ENCODE results near the gene PNLIPRP3. TPM values are rescaled to one million over a fixed set of nuclear protein-coding genes. Genes with fewer than 3 reads are reported as not detected.

PNLIPRP3 gene
- total RNA-seq, 2 experiments from 2014 or later: not detected

DNA sequence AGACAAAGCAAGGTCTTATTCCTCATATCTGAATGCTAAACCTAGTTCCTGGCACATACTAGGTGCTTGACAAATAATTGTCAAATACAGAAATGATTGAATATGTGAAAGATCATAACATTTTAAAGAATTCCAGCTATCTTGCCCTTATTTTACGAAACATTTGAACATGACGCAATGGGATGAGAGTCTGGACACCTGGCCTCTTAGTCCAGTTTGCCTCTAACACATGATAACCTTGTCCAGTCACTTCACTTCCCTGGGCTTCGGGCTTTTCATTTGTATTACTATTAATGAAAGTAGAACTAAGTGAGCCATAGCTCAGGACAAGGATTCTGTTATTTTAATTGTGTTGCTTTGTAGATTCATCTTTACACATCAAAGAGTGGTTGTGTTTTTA is 32.6 kb downstream of the PNLIPRP3 start:
- Mint-ChIP-seq H3K4me3 (no peak overlapping the region), H3K27ac (no peak overlapping the region), H3K4me1 (ENCODE audit: low read depth) (no peaks in the 10 kb centered on the region), H3K9me3 (no peaks in the 10 kb centered on the region), H3K27me3 (no peaks in the 10 kb centered on the region), H3K36me3 (no peaks in the 10 kb centered on the region)
- DNase-seq: no peak
- intact Hi-C loops (cut with micrococcal nuclease): no loop called here
- ChIA-PET POLR2A (no interaction called here), CTCF (interaction anchor here (0.6 kb wide), 1 partner anchor 769 kb away, joined by 3 read pairs; no protein-coding TSS in a partner anchor)

DNA sequence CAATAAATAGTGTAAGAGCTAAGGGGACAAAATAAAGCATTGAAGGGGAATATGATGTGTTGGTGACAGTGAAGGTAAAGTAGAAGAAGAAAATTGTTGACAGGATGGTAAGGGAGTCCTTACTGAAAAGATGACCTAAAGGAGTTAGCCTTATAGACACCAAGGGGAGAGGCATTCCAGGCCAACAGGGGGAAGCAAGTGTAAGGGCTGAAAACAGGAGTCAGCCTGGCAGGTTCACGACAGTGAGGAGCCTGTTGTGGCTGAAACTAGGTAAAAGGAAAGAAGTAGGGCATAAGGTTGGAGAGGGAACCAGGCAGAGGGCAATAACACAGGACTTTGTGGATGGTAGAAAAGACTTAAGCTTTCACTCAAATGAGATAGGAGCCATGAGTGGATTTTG is 34.0 kb downstream of the PNLIPRP3 start:
- Mint-ChIP-seq H3K36me3 (no peaks in the 10 kb centered on the region), H3K4me1 (ENCODE audit: low read depth) (no peaks in the 10 kb centered on the region), H3K27ac (no peak overlapping the region), H3K27me3 (no peaks in the 10 kb centered on the region), H3K9me3 (no peaks in the 10 kb centered on the region), H3K4me3 (no peak overlapping the region)
- no peak for DNase-seq
- CTCF ChIA-PET: no interaction called here
- intact Hi-C loops (cut with micrococcal nuclease): no loop called here
- POLR2A ChIA-PET: no interaction called here

DNA sequence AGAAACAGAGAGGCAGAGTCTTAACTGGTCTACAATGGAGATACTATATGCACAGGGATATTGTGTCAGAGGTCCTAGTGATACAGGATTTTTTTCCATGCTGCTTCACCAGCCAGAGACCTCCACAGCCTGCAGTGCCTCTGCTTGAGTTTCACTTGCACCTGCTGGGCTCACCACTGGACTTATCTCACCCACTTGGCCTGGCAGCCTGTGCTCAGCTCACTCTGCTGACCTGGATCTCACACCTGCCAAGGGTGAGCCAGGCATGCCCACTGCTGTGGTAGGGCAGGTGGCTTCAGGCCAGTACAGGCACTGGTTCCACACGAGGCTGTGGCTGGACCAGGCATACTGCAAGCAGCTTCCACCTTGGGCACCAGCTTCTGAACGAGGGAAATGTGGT is 36.6 kb downstream of the PNLIPRP3 start:
- H3K27ac Mint-ChIP-seq: no peak overlapping the region
- ChIA-PET CTCF (no interaction called here), POLR2A (no interaction called here)
- no peaks in the 10 kb centered on the region for H3K9me3 Mint-ChIP-seq
- no peak for DNase-seq
- no peak overlapping the region for H3K4me3 Mint-ChIP-seq
- no peaks in the 10 kb centered on the region for H3K27me3 Mint-ChIP-seq
- no peaks in the 10 kb centered on the region for H3K36me3 Mint-ChIP-seq
- H3K4me1 Mint-ChIP-seq (ENCODE audit: low read depth): no peaks in the 10 kb centered on the region
- intact Hi-C loops (cut with micrococcal nuclease): no loop called here

DNA sequence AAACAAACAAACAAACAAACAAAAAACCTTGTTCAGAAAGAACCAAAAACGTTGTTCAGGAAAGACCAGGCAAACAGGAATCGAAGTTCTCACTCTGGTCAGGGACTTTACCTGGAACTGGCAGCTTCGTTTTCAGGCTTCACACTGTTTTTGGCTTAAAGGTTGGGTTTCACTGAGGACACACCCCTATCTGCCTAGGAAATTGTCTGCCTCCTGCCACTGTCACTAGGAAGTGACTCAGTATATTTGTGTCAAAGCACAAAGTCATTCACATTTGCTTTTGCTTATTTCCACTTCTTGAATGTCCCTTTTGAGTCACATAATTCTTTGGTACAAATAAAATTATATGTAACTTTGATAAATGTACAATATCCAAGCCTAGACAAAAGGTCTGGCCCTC is 37.9 kb downstream of the PNLIPRP3 start:
- intact Hi-C loops (cut with micrococcal nuclease): no loop called here
- no peaks in the 10 kb centered on the region for H3K9me3 Mint-ChIP-seq
- no peak overlapping the region for H3K27ac Mint-ChIP-seq
- no peaks in the 10 kb centered on the region for H3K36me3 Mint-ChIP-seq
- no peaks in the 10 kb centered on the region for H3K27me3 Mint-ChIP-seq
- ChIA-PET POLR2A (no interaction called here), CTCF (no interaction called here)
- no peak overlapping the region for H3K4me3 Mint-ChIP-seq
- no peak for DNase-seq
- no peaks in the 10 kb centered on the region for H3K4me1 Mint-ChIP-seq (ENCODE audit: low read depth)

GRCh38 chr10:116466715-116467422 is 39.2 kb downstream of the PNLIPRP3 start:
- H3K4me1 Mint-ChIP-seq (ENCODE audit: low read depth): no peaks in the 10 kb centered on the region
- no peak overlapping the region for H3K4me3 Mint-ChIP-seq
- no peaks in the 10 kb centered on the region for H3K27me3 Mint-ChIP-seq
- DNase-seq: no peak
- intact Hi-C loops (cut with micrococcal nuclease): no loop called here
- no peaks in the 10 kb centered on the region for H3K36me3 Mint-ChIP-seq
- ChIA-PET CTCF (no interaction called here), POLR2A (no interaction called here)
- H3K9me3 Mint-ChIP-seq: no peaks in the 10 kb centered on the region
- no peak overlapping the region for H3K27ac Mint-ChIP-seq

DNA sequence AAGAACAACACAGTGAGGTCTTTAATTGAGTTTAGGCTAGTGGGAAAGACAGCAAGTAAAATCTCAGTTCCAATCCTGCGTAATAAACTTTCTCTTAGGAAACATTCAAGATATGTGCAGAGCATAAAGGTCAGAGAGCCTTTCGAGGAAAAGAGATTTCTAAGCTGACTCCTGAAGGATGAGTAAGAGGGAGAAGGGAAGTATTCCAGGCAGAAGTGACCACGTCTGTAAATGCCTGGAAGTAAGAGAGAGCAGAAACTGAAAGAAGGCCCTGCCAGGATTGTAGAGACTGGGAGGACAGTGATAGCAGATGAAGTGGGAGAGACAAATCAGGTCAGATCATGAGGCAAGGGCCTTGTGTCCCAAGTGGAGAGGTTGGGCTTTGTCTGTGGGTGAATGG is 41.8 kb downstream of the PNLIPRP3 start:
- Mint-ChIP-seq H3K4me3 (no peak overlapping the region), H3K27ac (no peak overlapping the region), H3K9me3 (no peaks in the 10 kb centered on the region), H3K4me1 (ENCODE audit: low read depth) (no peaks in the 10 kb centered on the region), H3K36me3 (no peaks in the 10 kb centered on the region), H3K27me3 (peaks cover 5% of the 10 kb centered on the region)
- CTCF ChIA-PET: no interaction called here
- POLR2A ChIA-PET: no interaction called here
- intact Hi-C loops (cut with micrococcal nuclease): no loop called here
- DNase-seq: no peak

DNA sequence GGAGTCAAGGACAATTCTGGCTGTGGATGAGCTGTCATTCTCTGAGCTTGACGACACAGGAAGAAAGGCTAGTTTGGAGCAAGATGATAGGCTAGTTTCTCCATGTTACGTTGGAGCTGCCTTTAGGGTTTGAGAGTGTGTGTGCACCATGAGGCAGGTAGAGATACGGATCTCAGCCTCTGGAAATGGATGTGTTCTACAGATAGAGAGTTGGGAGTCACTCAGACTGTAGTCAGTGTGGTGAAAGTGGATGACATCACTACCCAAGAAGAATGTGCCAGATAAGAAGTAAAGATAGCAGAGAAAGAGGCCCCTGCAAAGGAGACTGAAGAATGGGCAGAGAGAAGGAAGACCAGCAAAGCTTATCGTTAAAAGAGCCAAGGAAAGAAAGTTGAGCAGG is 42.4 kb downstream of the PNLIPRP3 start:
- Mint-ChIP-seq H3K27me3 (peaks cover 5% of the 10 kb centered on the region), H3K9me3 (peaks cover 3% of the 10 kb centered on the region), H3K4me1 (ENCODE audit: low read depth) (no peaks in the 10 kb centered on the region), H3K4me3 (no peak overlapping the region), H3K36me3 (no peaks in the 10 kb centered on the region), H3K27ac (no peak overlapping the region)
- CTCF ChIA-PET: no interaction called here
- POLR2A ChIA-PET: no interaction called here
- intact Hi-C loops (cut with micrococcal nuclease): no loop called here
- no peak for DNase-seq

DNA sequence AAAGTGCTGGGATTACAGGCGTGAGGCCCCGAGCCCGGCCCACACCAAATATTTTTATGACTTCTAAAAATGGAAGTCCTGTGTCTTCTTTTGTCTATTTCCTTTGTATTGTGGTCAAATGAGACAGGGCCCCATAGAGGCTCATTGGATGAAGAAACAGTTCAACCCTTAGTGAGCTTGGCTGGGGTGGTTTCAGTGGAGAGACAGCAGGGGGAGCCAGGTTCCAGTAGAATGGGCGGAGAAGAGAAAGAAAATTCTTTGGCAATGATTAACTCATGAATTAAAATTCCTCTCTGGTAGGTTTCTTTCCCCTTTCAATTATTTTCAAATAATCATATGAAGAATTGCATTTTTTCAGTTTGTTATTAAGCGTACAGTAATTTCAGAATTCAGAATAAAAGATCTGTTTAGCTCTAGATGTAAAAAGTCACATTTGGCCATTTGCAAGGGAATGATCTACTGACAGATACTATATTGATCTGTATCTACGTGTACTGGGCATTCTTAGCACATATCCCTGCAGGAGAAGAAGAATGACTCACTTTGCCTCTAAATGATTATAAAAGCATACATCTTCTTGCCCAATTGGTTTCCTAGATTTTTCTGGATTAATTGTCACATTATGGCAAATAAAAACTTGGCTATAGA is 43.2 kb downstream of the PNLIPRP3 start:
- Mint-ChIP-seq H3K4me1 (ENCODE audit: low read depth) (no peaks in the 10 kb centered on the region), H3K9me3 (peaks cover 3% of the 10 kb centered on the region), H3K36me3 (no peaks in the 10 kb centered on the region), H3K27me3 (peaks cover 5% of the 10 kb centered on the region), H3K27ac (no peak overlapping the region), H3K4me3 (no peak overlapping the region)
- no peak for DNase-seq
- intact Hi-C loops (cut with micrococcal nuclease): no loop called here
- ChIA-PET CTCF (no interaction called here), POLR2A (no interaction called here)

DNA sequence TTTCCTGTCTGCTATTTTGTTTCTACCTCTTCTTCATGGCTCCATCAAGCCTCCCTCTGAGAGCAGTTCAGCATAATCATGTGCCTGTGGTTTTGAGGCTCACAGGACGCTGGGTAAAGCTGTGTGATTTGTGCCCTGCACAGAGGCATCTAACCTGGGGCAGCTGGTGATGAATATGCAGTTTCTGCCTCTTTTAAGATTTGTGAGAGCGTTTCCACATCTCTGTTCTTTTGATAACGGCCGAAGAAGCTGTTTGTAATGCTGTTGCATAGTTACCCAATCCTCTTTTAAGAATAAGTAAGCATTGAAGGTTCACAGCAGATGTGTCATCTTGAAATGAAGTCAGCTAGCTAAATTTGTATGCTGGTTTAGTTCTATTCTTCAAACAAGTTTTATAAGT is 45.2 kb downstream of the PNLIPRP3 start:
- ChIA-PET CTCF (no interaction called here), POLR2A (no interaction called here)
- H3K4me3 Mint-ChIP-seq: no peak overlapping the region
- intact Hi-C loops (cut with micrococcal nuclease): no loop called here
- H3K4me1 Mint-ChIP-seq (ENCODE audit: low read depth): no peaks in the 10 kb centered on the region
- no peak overlapping the region for H3K27ac Mint-ChIP-seq
- no peaks in the 10 kb centered on the region for H3K36me3 Mint-ChIP-seq
- no peak for DNase-seq
- H3K9me3 Mint-ChIP-seq: peaks cover 3% of the 10 kb centered on the region
- peaks cover 5% of the 10 kb centered on the region for H3K27me3 Mint-ChIP-seq

GRCh38 chr10:116475866-116476265 is 48.2 kb downstream of the PNLIPRP3 start:
- ChIA-PET POLR2A (no interaction called here), CTCF (no interaction called here)
- H3K27ac Mint-ChIP-seq: no peak overlapping the region

GRCh38 chr10:116476461-116476860 is 48.8 kb downstream of the PNLIPRP3 start:
- no peak overlapping the region for H3K27ac Mint-ChIP-seq
- no peaks in the 10 kb centered on the region for H3K36me3 Mint-ChIP-seq
- no peaks in the 10 kb centered on the region for H3K4me1 Mint-ChIP-seq (ENCODE audit: low read depth)
- ChIA-PET POLR2A (no interaction called here), CTCF (no interaction called here)
- intact Hi-C loops (cut with micrococcal nuclease): no loop called here
- peaks cover 5% of the 10 kb centered on the region for H3K27me3 Mint-ChIP-seq
- DNase-seq: no peak
- peaks cover 3% of the 10 kb centered on the region for H3K9me3 Mint-ChIP-seq
- no peak overlapping the region for H3K4me3 Mint-ChIP-seq

More at GRCh38 chr10:116475866-116476265, 48.2 kb downstream of the PNLIPRP3 start:
- Mint-ChIP-seq H3K27me3 (peaks cover 5% of the 10 kb centered on the region), H3K4me1 (ENCODE audit: low read depth) (no peaks in the 10 kb centered on the region), H3K4me3 (no peak overlapping the region), H3K36me3 (no peaks in the 10 kb centered on the region), H3K9me3 (peaks cover 3% of the 10 kb centered on the region)
- intact Hi-C loops (cut with micrococcal nuclease): no loop called here
- DNase-seq: no peak

GRCh38 chr10:116477986-116478664 is 50.5 kb downstream of the PNLIPRP3 start:
- no peak for DNase-seq
- H3K4me3 Mint-ChIP-seq: no peak overlapping the region
- intact Hi-C loops (cut with micrococcal nuclease): no loop called here
- peaks cover 3% of the 10 kb centered on the region for H3K9me3 Mint-ChIP-seq
- H3K36me3 Mint-ChIP-seq: no peaks in the 10 kb centered on the region
- POLR2A ChIA-PET: no interaction called here
- no peaks in the 10 kb centered on the region for H3K27me3 Mint-ChIP-seq
- CTCF ChIA-PET: no interaction called here
- H3K27ac Mint-ChIP-seq: no peak overlapping the region
- H3K4me1 Mint-ChIP-seq (ENCODE audit: low read depth): no peaks in the 10 kb centered on the region

Measured in activated CD4-positive, alpha-beta memory T cell treated with anti-CD3 and anti-CD28 coated beads for 36 hours (primary cell).